Ovary (tissue), 3 donors: ENCODE measurements around the gene SERP1.

Experiments used
- CTCF ChIP-seq, 3 donors: fragments of 450-650 bp in 2 of 3; fragments of 200-600 bp in 1 of 3; IDR thresholded peaks; one replicate each; pipeline versions ENCODE4 v1.5.1 to v1.8.0; 2016 to 2022; ENCODE audit warnings: antibody characterized with exemption in 3 of 3, mild to moderate bottlenecking in 1 of 3
- POLR2A ChIP-seq: fragments of 450-650 bp; IDR thresholded peaks from one replicate; pipeline ENCODE4 v1.6.1; 2017; ENCODE audit warnings: antibody characterized with exemption, mild to moderate bottlenecking, moderate library complexity
- donor health status: DM: no; HTN: no; CAD: no.

DNA sequence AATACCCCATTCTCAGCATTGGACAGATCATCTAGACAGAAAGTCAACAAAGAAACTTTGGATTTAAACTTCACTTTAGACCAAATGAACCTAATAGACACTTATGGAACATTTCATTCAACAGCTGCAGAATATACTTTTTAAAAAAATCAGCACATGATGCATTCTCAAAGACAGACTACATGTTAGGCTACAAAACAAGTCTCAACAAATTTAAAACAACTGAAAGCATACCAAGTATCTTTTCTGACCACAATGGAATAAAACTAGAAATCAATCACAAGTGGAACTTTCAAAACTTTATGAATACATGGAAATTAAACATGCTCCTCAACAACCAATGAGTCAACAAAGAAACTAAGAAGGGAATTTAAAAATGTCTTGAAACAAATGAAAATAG lies 37.9 kb downstream of the SERP1 start:
- TF ChIP-seq POLR2A = no peak
- TF ChIP-seq CTCF (IDR thresholded peaks at IDR 0.05) = no peak
